ENCODE measurements around the gene PTPN4. TPM values are rescaled to one million over a fixed set of nuclear protein-coding genes. Genes with fewer than 3 reads are reported as not detected.

The PTPN4 gene
- total and polyA plus RNA-seq, 9 of the 15 experiments (the other 6 are each of a cell fraction or from before 2014, with no cell fraction given) = 5.0 to 32.8 (median 27.3) TPM

- TF ChIP-seq TFE3 (CRISPR knock-in tag; IDR thresholded peaks at IDR 0.05) = no peak
- TF ChIP-seq SFPQ (IDR thresholded peaks at IDR 0.05; ENCODE audit: low read depth, low read length) = no peak
- no peak for TF ChIP-seq SMARCE1 (IDR thresholded peaks at IDR 0.05)
- TF ChIP-seq POLR3A (IDR thresholded peaks at IDR 0.05; ENCODE audit: borderline replicate concordance, extremely low read depth, insufficient read depth, insufficient read length) = no peak
- no peak for TF ChIP-seq FOXK1 (CRISPR knock-in tag; IDR thresholded peaks at IDR 0.05; ENCODE audit: borderline replicate concordance)
- no peak for ATAC-seq
- Histone ChIP-seq H3K9ac (ENCODE audit: insufficient read depth in 1 of 2, low read depth in 2 of 2, low read length in 2 of 2) (no peak overlapping the region), H3K9me3 (replicated peaks; ENCODE audit: control insufficient read depth, insufficient read depth, low read depth, low read length) (no peaks in the 10 kb centered on the region), H3K79me2 (ENCODE audit: control insufficient read depth, insufficient read depth, low read length) (no peaks in the 10 kb centered on the region), H3K4me1 (replicated peaks in 1 of 2; ENCODE audit: control insufficient read depth in 2 of 2, insufficient read depth in 2 of 2, low read length in 2 of 2) (no peaks in the 10 kb centered on the region), H3K4me3 (no peak overlapping the region), H3K27ac (ENCODE audit: extremely low read depth, low read depth, low read length) (no peak overlapping the region), H3K27me3 (ENCODE audit: control insufficient read depth in 2 of 2, insufficient read depth in 2 of 2, low read length in 2 of 2) (no peaks in the 10 kb centered on the region), H4K20me1 (replicated peaks; ENCODE audit: control insufficient read depth, insufficient read depth, low read length) (no peaks in the 10 kb centered on the region), H2AFZ (ENCODE audit: low read depth, low read length) (no peak overlapping the region), H3K9me1 (ENCODE audit: control insufficient read depth, insufficient read depth, low read length) (no peaks in the 10 kb centered on the region), H3K36me3 (ENCODE audit: control insufficient read depth, insufficient read depth, low read length) (no peaks in the 10 kb centered on the region), H3K4me2 (ENCODE audit: insufficient read depth, low read length) (no peak overlapping the region)
- FAIRE-seq = peak; percentile 40
- DNase-seq (ENCODE audit: extremely low read depth in 1 of 4, low spot score in 3 of 4) = no peak
- BruUV-seq (replicated peaks) = TSS peak; percentile 10
- ChIA-PET POLR2A (no interaction called here), CTCF (ENCODE audit: low intra/inter-chr PET ratio) (no interaction called here)
- in situ Hi-C loops (cut with MboI) = no loop called here
- intact Hi-C loops (cut with micrococcal nuclease) = no loop called here
- 82% methylated on average over 1 of the region's 1 CpG for WGBS (ENCODE audit: insufficient coverage, low coverage, missing lambda C conversion rate)
These were observed 162.1 kb downstream of the PTPN4 start for GRCh38 chr2:119921825-119922224.

Measured in K562 (cell line).